Keratinocyte (primary cell): ENCODE measurements around the gene ZFR2. TPM values are rescaled to one million over a fixed set of nuclear protein-coding genes. Genes with fewer than 3 reads are reported as not detected.
A peak's percentile ranks its signal among the peaks of the same experiment; 100 is the strongest.

Experiments used
- DNase-seq: peaks from one replicate; pipeline ENCODE4 v3.0.0-alpha.2; 2011; ENCODE audit warnings: low read depth, missing footprints, low spot score
- FAIRE-seq: peaks from 2 replicates; lab custom pipeline; 2011; peaks lifted over from hg19 to GRCh38; lab: Jason Lieb, UNC
- H2AFZ ChIP-seq: 2 replicates; pipeline ENCODE4 v1.6.0; 2012; ENCODE audit warnings: low read length, control low read depth, inconsistent platforms; ENCODE audit not compliant: control insufficient read depth
- H3K27ac ChIP-seq: 2 replicates; pipeline ENCODE4 v1.5.1; 2011; ENCODE audit warnings: low read length; ENCODE audit not compliant: control insufficient read depth, insufficient read depth
- H3K27me3 ChIP-seq: 3 replicates; pipeline ENCODE4 v1.6.0; 2011; ENCODE audit warnings: low read length; ENCODE audit not compliant: control insufficient read depth, insufficient read depth; ENCODE audit errors: extremely low read depth
- H3K36me3 ChIP-seq, 2 experiments: 2 replicates in 1 of 2; 3 replicates in 1 of 2; pipeline ENCODE4 v1.5.1; 2011; ENCODE audit warnings: low read length in 2 of 2, mild to moderate bottlenecking in 1 of 2; ENCODE audit not compliant: control insufficient read depth in 2 of 2, insufficient read depth in 2 of 2; ENCODE audit errors: extremely low read depth in 1 of 2
- H3K4me1 ChIP-seq: 3 replicates; pipeline ENCODE4 v1.5.1; 2011; ENCODE audit warnings: low read length; ENCODE audit not compliant: control insufficient read depth, insufficient read depth; ENCODE audit errors: extremely low read depth
- H3K4me2 ChIP-seq: 3 replicates; pipeline ENCODE4 v1.6.0; 2011; ENCODE audit warnings: low read depth, low read length; ENCODE audit not compliant: control insufficient read depth, insufficient read depth; ENCODE audit errors: extremely low read depth
- H3K4me3 ChIP-seq, 3 experiments: fragments of 200-600 bp in 1 of 3; sonication (generic) in 1 of 3; 2 replicates in 2 of 3; 3 replicates in 1 of 3; pipeline ENCODE4 v1.5.1; 2011 to 2016; ENCODE audit warnings: low read length in 3 of 3, mild to moderate bottlenecking in 3 of 3, control low read depth in 2 of 3, inconsistent platforms in 1 of 3, low read depth in 1 of 3, mixed read lengths in 1 of 3, mixed run types in 1 of 3, moderate library complexity in 1 of 3; ENCODE audit not compliant: control insufficient read depth in 2 of 3, insufficient read depth in 2 of 3; ENCODE audit errors: extremely low read depth in 1 of 3
- H3K79me2 ChIP-seq: 2 replicates; pipeline ENCODE4 v1.6.0; 2012; ENCODE audit warnings: low read length; ENCODE audit not compliant: control insufficient read depth, insufficient read depth
- H3K9ac ChIP-seq: 3 replicates; pipeline ENCODE4 v1.6.0; 2011; ENCODE audit warnings: low read length; ENCODE audit not compliant: control insufficient read depth, insufficient read depth; ENCODE audit errors: extremely low read depth
- H3K9me1 ChIP-seq: 3 replicates; pipeline ENCODE4 v1.6.0; 2011; ENCODE audit warnings: low read length; ENCODE audit not compliant: control insufficient read depth, insufficient read depth; ENCODE audit errors: extremely low read depth
- H3K9me3 ChIP-seq: 2 replicates; pipeline ENCODE4 v1.5.1; 2012; ENCODE audit warnings: low read depth, low read length; ENCODE audit not compliant: control insufficient read depth
- H4K20me1 ChIP-seq: 3 replicates; pipeline ENCODE4 v1.6.0; 2011; ENCODE audit warnings: low read length; ENCODE audit not compliant: control insufficient read depth, insufficient read depth; ENCODE audit errors: extremely low read depth
- EZH2 ChIP-seq: IDR thresholded peaks from one replicate; pipeline ENCODE4 v1.6.1; 2012; ENCODE audit warnings: inconsistent platforms, mild to moderate bottlenecking, low read length, moderate library complexity
- dilution Hi-C: fragments of 300-500 bp; cut with MboI; formaldehyde crosslinking; loops from one replicate; pipeline ENCODE4 v1.7.0; 2020; ENCODE audit warnings: low sequenced_read_pairs; ENCODE audit not compliant: extremely low pct_ligation_motif_present
- polyA plus RNA-seq, 5 experiments: library from polyadenylated mRNA; depleted of rRNA in 3 of 5; stranded (reverse) in 3 of 5; stranded (forward) in 1 of 5; unstranded in 1 of 5; fragments of >200 nt; gene quantifications; 1 replicate in 1 of 5; 2 replicates in 3 of 5; 3 replicates in 1 of 5; pipeline versions ENCODE4 v1.2.1 to v1.2.3, GENCODE V29; 2011 to 2012; ENCODE audit warnings: missing spikeins in 2 of 5, low read depth in 1 of 5, low replicate concordance in 1 of 5
- TF ChIP-seq, protein P1 (sequence below), 3 experiments: IDR thresholded peaks in 1 of 3; conservative IDR thresholded peaks in 1 of 3; optimal IDR thresholded peaks in 1 of 3; 2 replicates in 2 of 3; 3 replicates in 1 of 3; pipeline versions ENCODE3 to v1.5.1; 2011; ENCODE audit warnings: low read length in 3 of 3, mild to moderate bottlenecking in 3 of 3, moderate library complexity in 2 of 3, control low read depth in 1 of 3, inconsistent platforms in 1 of 3; ENCODE audit not compliant: insufficient read depth in 2 of 3; ENCODE audit errors: extremely low read depth in 1 of 3

Gene ZFR2
- polyA plus RNA-seq, 1 donor (not counting 4 experiments of a cell fraction or from before 2014, with no cell fraction given): not detected

DNA sequence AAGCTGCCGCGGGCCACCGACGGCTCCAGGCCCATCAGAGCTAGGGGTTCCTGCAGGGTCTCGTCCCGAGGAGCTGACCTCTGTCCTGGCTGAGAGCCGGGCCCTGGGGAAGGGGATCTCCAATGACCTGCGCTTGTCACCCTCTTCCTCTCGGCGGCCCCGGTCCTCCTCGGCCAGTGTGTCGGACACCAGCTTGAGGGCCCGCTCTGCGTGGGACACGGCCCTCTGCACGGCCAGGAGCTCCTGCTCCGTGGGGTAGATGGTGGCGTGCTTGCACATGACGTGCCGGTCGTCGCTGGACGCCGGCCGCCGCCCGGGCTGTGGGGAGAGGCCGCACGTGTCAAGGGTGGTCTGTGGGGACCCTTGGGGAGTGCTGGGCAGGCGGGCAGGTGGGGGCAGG, 49.9 kb downstream of the ZFR2 start:
- Histone ChIP-seq H2AFZ (no peak overlapping the region), H3K79me2 (no peaks in the 10 kb centered on the region), H3K4me1 (peaks cover 5% of the 10 kb centered on the region), H3K27ac (no peak overlapping the region), H3K9ac (no peak overlapping the region), H3K9me3 (no peaks in the 10 kb centered on the region), H3K27me3 (peaks cover 14% of the 10 kb centered on the region), H4K20me1 (no peaks in the 10 kb centered on the region), H3K9me1 (no peaks in the 10 kb centered on the region), H3K4me3 (no peak overlapping the region), H3K4me2 (peak overlapping the region; percentile 56), H3K36me3 (no peaks in the 10 kb centered on the region)
- dilution Hi-C loops: no loop called here
- DNase-seq (no peak), FAIRE-seq (no peak)
- TF ChIP-seq EZH2: no peak
- TF ChIP-seq, protein P1, sequence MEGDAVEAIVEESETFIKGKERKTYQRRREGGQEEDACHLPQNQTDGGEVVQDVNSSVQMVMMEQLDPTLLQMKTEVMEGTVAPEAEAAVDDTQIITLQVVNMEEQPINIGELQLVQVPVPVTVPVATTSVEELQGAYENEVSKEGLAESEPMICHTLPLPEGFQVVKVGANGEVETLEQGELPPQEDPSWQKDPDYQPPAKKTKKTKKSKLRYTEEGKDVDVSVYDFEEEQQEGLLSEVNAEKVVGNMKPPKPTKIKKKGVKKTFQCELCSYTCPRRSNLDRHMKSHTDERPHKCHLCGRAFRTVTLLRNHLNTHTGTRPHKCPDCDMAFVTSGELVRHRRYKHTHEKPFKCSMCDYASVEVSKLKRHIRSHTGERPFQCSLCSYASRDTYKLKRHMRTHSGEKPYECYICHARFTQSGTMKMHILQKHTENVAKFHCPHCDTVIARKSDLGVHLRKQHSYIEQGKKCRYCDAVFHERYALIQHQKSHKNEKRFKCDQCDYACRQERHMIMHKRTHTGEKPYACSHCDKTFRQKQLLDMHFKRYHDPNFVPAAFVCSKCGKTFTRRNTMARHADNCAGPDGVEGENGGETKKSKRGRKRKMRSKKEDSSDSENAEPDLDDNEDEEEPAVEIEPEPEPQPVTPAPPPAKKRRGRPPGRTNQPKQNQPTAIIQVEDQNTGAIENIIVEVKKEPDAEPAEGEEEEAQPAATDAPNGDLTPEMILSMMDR (optimal IDR thresholded peaks at IDR 0.05 in 1 of 3, IDR thresholded peaks at IDR 0.05 in 1 of 3, conservative IDR thresholded peaks at IDR 0.05 in 1 of 3; ENCODE audit: extremely low read depth in 1 of 3, insufficient read depth in 2 of 3, low read length in 3 of 3): no peak

DNA sequence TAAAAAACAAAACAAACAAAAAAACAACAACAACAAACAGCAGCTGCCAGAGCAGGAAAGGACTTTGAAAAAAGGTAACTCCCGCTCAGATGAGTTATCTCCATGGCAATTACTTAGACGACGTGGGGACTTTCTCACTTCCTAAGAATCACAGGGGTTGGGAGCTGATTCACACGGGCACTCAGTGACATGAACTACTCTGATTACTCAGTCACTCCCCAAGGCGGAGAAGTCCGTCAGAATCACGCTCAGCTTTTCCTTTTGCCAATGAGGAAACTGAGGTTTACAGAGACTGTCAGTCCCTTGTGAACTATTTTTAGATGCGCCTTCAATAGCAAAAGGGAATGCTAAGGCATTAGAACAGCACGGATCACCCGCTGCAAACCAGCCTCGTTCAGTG, 50.4 kb downstream of the ZFR2 start:
- H3K9me1 ChIP-seq: no peaks in the 10 kb centered on the region
- no peak overlapping the region for H3K9ac ChIP-seq
- H3K36me3 ChIP-seq: no peaks in the 10 kb centered on the region
- H3K27ac ChIP-seq: no peak overlapping the region
- DNase-seq (no peak), FAIRE-seq (peak; percentile 80)
- dilution Hi-C loops: no loop called here
- peaks cover 14% of the 10 kb centered on the region for H3K27me3 ChIP-seq
- H3K79me2 ChIP-seq: no peaks in the 10 kb centered on the region
- H4K20me1 ChIP-seq: no peaks in the 10 kb centered on the region
- H3K4me1 ChIP-seq: peaks cover 5% of the 10 kb centered on the region
- no peak for TF ChIP-seq EZH2
- TF ChIP-seq, protein P1 (optimal IDR thresholded peaks at IDR 0.05 in 1 of 3, IDR thresholded peaks at IDR 0.05 in 1 of 3, conservative IDR thresholded peaks at IDR 0.05 in 1 of 3; ENCODE audit: extremely low read depth in 1 of 3, insufficient read depth in 2 of 3, low read length in 3 of 3): no peak
- no peaks in the 10 kb centered on the region for H3K9me3 ChIP-seq
- H3K4me3 ChIP-seq: no peak overlapping the region
- peak overlapping the region; percentile 56 for H3K4me2 ChIP-seq
- H2AFZ ChIP-seq: no peak overlapping the region
